HepG2 (cell line): ENCODE measurements around the gene MYO1E. TPM values are rescaled to one million over a fixed set of nuclear protein-coding genes. Genes with fewer than 3 reads are reported as not detected.

Experiments used
- ATAC-seq: fragments of 200-7000 bp; cut with Tn5 transposase; 3 replicates; pipeline ENCODE4 v1.9.1; 2020; ENCODE audit warnings: mild to moderate bottlenecking, moderate library complexity
- BruUV-seq: library from RNA; stranded (reverse); fragments of 400-500 nt; replicated peaks from 2 replicates; lab custom pipeline; 2021; lab: Mats Ljungman, UMichigan
- CTCF ChIA-PET: fragments of 300-600 bp; formaldehyde crosslinking; extraction: SDS; loops from one replicate; lab custom pipeline; 2021; ENCODE audit warnings: low total read pairs, inconsistent platforms, low intra/inter-chr PET ratio; lab: Yijun Ruan, JAX
- POLR2A ChIA-PET: fragments of 350-600 bp; sonication (Branson Sonifier 250); formaldehyde crosslinking; loops from one replicate; lab custom pipeline; 2020; ENCODE audit warnings: antibody characterized with exemption, inconsistent platforms; lab: Yijun Ruan, JAX
- DNase-seq: peaks from one replicate; pipeline ENCODE4 v3.0.0-alpha.2; 2015; ENCODE audit warnings: low spot score
- FAIRE-seq: peaks from 3 replicates; lab custom pipeline; 2011; peaks lifted over from hg19 to GRCh38; lab: Jason Lieb, UNC
- H2AFZ ChIP-seq: one replicate; pipeline ENCODE4 v1.6.1; 2011; ENCODE audit warnings: low read length, inconsistent platforms
- H3K27ac ChIP-seq: fragments of 300-600 bp; 3 replicates; pipeline ENCODE4 v1.8.0; 2011; ENCODE audit warnings: mixed run types, mild to moderate bottlenecking, mixed read lengths, low read length, inconsistent platforms; ENCODE audit not compliant: insufficient read depth; ENCODE audit errors: extremely low read length
- H3K27me3 ChIP-seq, 2 experiments: fragments of 200-600 bp in 1 of 2; 2 replicates in 1 of 2; 3 replicates in 1 of 2; pipeline versions ENCODE4 v1.6.0 to v1.8.0; 2011; ENCODE audit warnings: low read length in 2 of 2, mild to moderate bottlenecking in 2 of 2, moderate library complexity in 2 of 2, inconsistent platforms in 1 of 2; ENCODE audit not compliant: insufficient read depth in 2 of 2, control insufficient read depth in 1 of 2
- H3K36me3 ChIP-seq, 2 experiments: fragments of 200-600 bp in 1 of 2; replicated peaks in 1 of 2; 2 replicates in 1 of 2; 3 replicates in 1 of 2; pipeline versions ENCODE4 v1.5.1 to v1.8.0; 2011; ENCODE audit warnings: low read length in 2 of 2, inconsistent platforms in 1 of 2; ENCODE audit not compliant: insufficient read depth in 2 of 2, control insufficient read depth in 1 of 2
- H3K4me1 ChIP-seq: 2 replicates; pipeline ENCODE4 v1.5.1; 2012; ENCODE audit warnings: low read length, inconsistent platforms; ENCODE audit not compliant: insufficient read depth
- H3K4me2 ChIP-seq: 2 replicates; pipeline ENCODE4 v1.6.0; 2011; ENCODE audit warnings: low read depth, low read length, inconsistent platforms
- H3K4me3 ChIP-seq, 3 experiments: fragments of 200-600 bp in 1 of 3; sonication (generic), shearing (Covaris generic) in 1 of 3; replicated peaks in 1 of 3; 2 replicates each; pipeline ENCODE4 v1.5.1; 2011 to 2016; ENCODE audit warnings: low read length in 3 of 3, inconsistent platforms in 2 of 3, low read depth in 2 of 3, mild to moderate bottlenecking in 2 of 3, control low read depth in 1 of 3, mixed read lengths in 1 of 3; ENCODE audit not compliant: insufficient read depth in 1 of 3
- H3K79me2 ChIP-seq: one replicate; pipeline ENCODE4 v1.6.1; 2011; ENCODE audit warnings: low read length, inconsistent platforms; ENCODE audit not compliant: insufficient read depth
- H3K9ac ChIP-seq: 2 replicates; pipeline ENCODE4 v1.6.0; 2011; ENCODE audit warnings: mild to moderate bottlenecking, low read depth, low read length, inconsistent platforms; ENCODE audit not compliant: insufficient read depth
- H3K9me3 ChIP-seq: 2 replicates; pipeline ENCODE4 v1.5.1; 2012; ENCODE audit warnings: mild to moderate bottlenecking, low read length
- H4K20me1 ChIP-seq: 2 replicates; pipeline ENCODE4 v1.6.0; 2011; ENCODE audit warnings: inconsistent platforms, mild to moderate bottlenecking, low read length, moderate library complexity; ENCODE audit not compliant: insufficient read depth
- ZNF337 ChIP-seq: sonication (generic); formaldehyde crosslinking; IDR thresholded peaks from 2 replicates; pipeline ENCODE4 v1.5.1; 2020; ENCODE audit warnings: missing genetic modification reagents, low read depth, mild to moderate bottlenecking, borderline replicate concordance
- ZNF354B ChIP-seq: sonication (generic); formaldehyde crosslinking; IDR thresholded peaks from 2 replicates; pipeline ENCODE4 v1.8.0; 2022; ENCODE audit warnings: mild to moderate bottlenecking, missing genetic modification reagents
- WGBS: methylation state at CpG from one replicate; pipeline ENCODE4 v1.1.6; 2017; ENCODE audit warnings: low lambda C conversion rate; 5-methylcytosine and 5-hydroxymethylcytosine counted together
- in situ Hi-C: cut with HindIII; loops from 2 replicates; pipeline ENCODE4 v1.10.0; 2017; ENCODE audit warnings: low pct_unique_long_range_greater_than_20kb; ENCODE audit not compliant: extremely low pct_ligation_motif_present
- intact Hi-C: fragments of 100-400 bp; cut with micrococcal nuclease; formaldehyde crosslinking; loops from one replicate; pipeline ENCODE4 v1.10.0; 2022; ENCODE audit not compliant: unreplicated experiment
- polyA plus RNA-seq, 8 experiments: library from polyadenylated mRNA; depleted of rRNA in 3 of 8; stranded (reverse) in 7 of 8; unstranded in 1 of 8; fragments of >200 nt; fragmentation: Illumina TruSeq in 4 of 8; extraction: Trizol in 4 of 8; gene quantifications; 2 replicates each; pipeline versions ENCODE4 v1.2.1 to v1.2.3, GENCODE V29; 2011 to 2016; ENCODE audit warnings: low read depth in 4 of 8, missing spikeins in 1 of 8, mixed read lengths in 1 of 8; ENCODE audit not compliant: insufficient read depth in 1 of 8
- total RNA-seq, 5 experiments: library from RNA; depleted of rRNA; stranded (reverse); fragments of >200 nt; fragmentation: Illumina TruSeq; extraction: Trizol; gene quantifications; 2 replicates each; pipeline ENCODE4 v1.2.3, GENCODE V29; 2016; ENCODE audit warnings: low read depth in 1 of 5
- TF ChIP-seq, protein P1 (sequence below): sonication (generic); formaldehyde crosslinking; IDR thresholded peaks from 2 replicates; pipeline ENCODE4 v1.5.1; 2020; ENCODE audit warnings: mild to moderate bottlenecking, missing genetic modification reagents
- TF ChIP-seq, protein P2 (sequence below): sonication (generic); formaldehyde crosslinking; conservative IDR thresholded peaks from 2 replicates; pipeline ENCODE4 v1.4.0; 2020; ENCODE audit warnings: missing genetic modification reagents

The MYO1E gene
- total and polyA plus RNA-seq, 2 of the 13 experiments (the other 11 are each of a cell fraction or from before 2014, with no cell fraction given), result 15.7 to 25.1 TPM

DNA sequence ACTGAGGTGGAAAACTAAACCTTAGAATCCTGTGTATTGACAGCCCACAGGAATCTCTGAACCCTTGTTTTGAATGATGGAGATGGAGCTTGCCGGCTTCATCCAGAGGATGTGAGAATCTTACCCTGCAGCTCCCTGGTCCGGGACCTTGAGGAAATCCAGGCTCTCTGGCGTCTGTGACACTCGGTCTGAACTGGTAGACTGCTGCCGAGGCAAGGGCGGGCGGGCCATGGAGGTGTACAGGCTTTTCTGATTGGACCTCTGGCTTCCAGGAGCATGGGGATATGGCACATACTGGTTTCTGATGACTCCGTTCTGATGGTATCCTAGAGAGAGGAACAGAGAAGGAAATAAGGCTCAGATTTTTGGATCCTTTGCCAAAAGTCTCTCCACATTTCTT, 219.2 kb downstream of the MYO1E start:
- 100% methylated on average over 5 of the region's 8 CpGs for WGBS
- in situ Hi-C loops (no loop called here), intact Hi-C loops (no loop called here)
- no TSS peak for BruUV-seq
- no peak for FAIRE-seq
- POLR2A ChIA-PET, result no interaction called here
- Histone ChIP-seq H2AFZ (no peak overlapping the region), H3K27ac (no peak overlapping the region), H3K4me3 (no peak overlapping the region), H3K36me3 (peaks cover 16 to 40% of the 10 kb centered on the region in 2 experiments), H4K20me1 (no peaks in the 10 kb centered on the region), H3K9ac (no peak overlapping the region), H3K27me3 (no peaks in the 10 kb centered on the region), H3K79me2 (no peaks in the 10 kb centered on the region), H3K4me2 (no peak overlapping the region), H3K9me3 (no peaks in the 10 kb centered on the region), H3K4me1 (no peaks in the 10 kb centered on the region)
- CTCF ChIA-PET, result no interaction called here
- TF ChIP-seq, protein P1, sequence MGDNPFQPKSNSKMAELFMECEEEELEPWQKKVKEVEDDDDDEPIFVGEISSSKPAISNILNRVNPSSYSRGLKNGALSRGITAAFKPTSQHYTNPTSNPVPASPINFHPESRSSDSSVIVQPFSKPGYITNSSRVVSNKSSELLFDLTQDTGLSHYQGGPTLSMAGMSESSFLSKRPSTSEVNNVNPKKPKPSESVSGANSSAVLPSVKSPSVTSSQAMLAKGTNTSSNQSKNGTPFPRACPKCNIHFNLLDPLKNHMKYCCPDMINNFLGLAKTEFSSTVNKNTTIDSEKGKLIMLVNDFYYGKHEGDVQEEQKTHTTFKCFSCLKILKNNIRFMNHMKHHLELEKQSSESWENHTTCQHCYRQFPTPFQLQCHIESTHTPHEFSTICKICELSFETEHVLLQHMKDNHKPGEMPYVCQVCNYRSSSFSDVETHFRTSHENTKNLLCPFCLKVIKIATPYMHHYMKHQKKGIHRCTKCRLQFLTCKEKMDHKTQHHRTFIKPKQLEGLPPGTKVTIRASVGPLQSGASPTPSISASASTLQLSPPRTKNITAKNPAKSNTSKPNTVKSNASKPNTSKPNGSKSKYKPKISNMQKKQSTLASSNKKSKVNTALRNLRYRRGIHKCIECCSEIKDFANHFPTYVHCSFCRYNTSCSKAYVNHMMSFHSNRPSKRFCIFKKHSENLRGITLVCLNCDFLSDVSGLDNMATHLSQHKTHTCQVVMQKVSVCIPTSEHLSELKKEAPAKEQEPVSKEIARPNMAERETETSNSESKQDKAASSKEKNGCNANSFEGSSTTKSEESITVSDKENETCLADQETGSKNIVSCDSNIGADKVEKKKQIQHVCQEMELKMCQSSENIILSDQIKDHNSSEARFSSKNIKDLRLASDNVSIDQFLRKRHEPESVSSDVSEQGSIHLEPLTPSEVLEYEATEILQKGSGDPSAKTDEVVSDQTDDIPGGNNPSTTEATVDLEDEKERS, result no peak
- TF ChIP-seq ZNF354B (CRISPR knock-in tag), result no peak
- ATAC-seq, result no peak
- DNase-seq, result no peak

DNA sequence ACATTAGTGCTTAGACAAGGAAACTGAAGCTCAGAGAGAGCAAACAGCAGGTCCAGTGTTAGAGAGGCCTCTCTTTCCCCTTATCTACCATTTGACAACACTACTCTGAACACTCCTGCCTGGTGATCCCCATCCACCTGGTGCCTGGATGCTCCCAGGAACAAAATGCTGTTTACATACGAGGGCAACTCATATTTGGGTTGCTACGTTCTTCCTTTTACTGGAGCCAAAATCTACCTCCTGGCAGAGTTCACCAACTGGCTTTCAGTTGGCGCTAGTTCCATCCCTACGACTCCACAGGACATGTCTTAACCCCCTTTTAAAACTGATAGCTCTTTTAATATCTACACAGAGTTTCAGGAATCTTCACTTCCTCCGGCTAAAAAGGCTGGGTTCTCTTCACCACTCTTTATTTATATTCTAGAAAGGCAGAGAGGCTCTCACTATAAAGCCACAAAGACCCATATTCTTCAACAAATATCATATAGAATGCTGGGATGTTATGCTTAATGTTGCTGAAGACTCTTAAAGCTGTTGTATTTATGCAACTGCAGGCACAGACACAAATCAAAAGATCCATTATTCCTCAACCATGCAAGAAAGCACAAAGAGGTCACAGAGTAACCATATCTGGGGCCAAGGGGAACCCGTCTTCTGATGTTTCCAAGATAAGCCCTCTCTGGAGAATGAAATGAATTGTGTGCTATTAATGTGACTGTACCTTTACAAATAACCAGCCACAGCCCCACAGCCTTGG, 219.8 kb downstream of the MYO1E start:
- Histone ChIP-seq H4K20me1 (no peaks in the 10 kb centered on the region), H3K79me2 (no peaks in the 10 kb centered on the region), H2AFZ (no peak overlapping the region), H3K4me2 (no peak overlapping the region), H3K9ac (no peak overlapping the region), H3K27me3 (no peaks in the 10 kb centered on the region), H3K9me3 (no peaks in the 10 kb centered on the region), H3K4me3 (no peak overlapping the region), H3K36me3 (peaks cover 14 to 34% of the 10 kb centered on the region in 2 experiments), H3K4me1 (no peaks in the 10 kb centered on the region), H3K27ac (no peak overlapping the region)
- ChIA-PET POLR2A (no interaction called here), CTCF (no interaction called here)
- in situ Hi-C loops (no loop called here), intact Hi-C loops (no loop called here)
- DNase-seq (no peak), FAIRE-seq (no peak), ATAC-seq (no peak)
- TSS peak; percentile 30 for BruUV-seq
- 97% methylated on average over 6 of the region's 6 CpGs for WGBS
- TF ChIP-seq, protein P2, sequence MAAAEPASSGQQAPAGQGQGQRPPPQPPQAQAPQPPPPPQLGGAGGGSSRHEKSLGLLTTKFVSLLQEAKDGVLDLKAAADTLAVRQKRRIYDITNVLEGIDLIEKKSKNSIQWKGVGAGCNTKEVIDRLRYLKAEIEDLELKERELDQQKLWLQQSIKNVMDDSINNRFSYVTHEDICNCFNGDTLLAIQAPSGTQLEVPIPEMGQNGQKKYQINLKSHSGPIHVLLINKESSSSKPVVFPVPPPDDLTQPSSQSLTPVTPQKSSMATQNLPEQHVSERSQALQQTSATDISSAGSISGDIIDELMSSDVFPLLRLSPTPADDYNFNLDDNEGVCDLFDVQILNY (CRISPR knock-in tag), result no peak
- no peak for TF ChIP-seq ZNF337 (CRISPR knock-in tag)
